SK-N-SH treated with all-trans-retinoic acid at 6 μM for 48 hours (cell line): ENCODE measurements around the gene DBX1.

ENCODE experiments used
- ATAC-seq: fragments of 200-7000 bp; cut with Tn5 transposase; 3 replicates; pipeline ENCODE4 v1.9.1; 2020; ENCODE audit warnings: mild to moderate bottlenecking, moderate library complexity
- ARNTL ChIP-seq: fragments of 450-650 bp; formaldehyde crosslinking; IDR thresholded peaks from 2 replicates; pipeline ENCODE4 v1.5.0; 2020; ENCODE audit warnings: low read depth, mild to moderate bottlenecking, moderate library complexity, borderline replicate concordance
- BACH2 ChIP-seq: fragments of 250-450 bp; sonication (Bioruptor Pico); IDR thresholded peaks from 2 replicates; pipeline ENCODE4 v1.9.0; 2021; ENCODE audit warnings: mild to moderate bottlenecking, borderline replicate concordance
- CREB5 ChIP-seq: fragments of 250-450 bp; sonication (Bioruptor Pico); IDR thresholded peaks from 2 replicates; pipeline ENCODE4 v1.5.1; 2020; ENCODE audit warnings: low read depth, mild to moderate bottlenecking, moderate library complexity
- CSRNP3 ChIP-seq: fragments of 250-450 bp; sonication (Bioruptor Pico); IDR thresholded peaks from 2 replicates; pipeline ENCODE4 v1.5.1; 2021; ENCODE audit warnings: mild to moderate bottlenecking, moderate library complexity
- GLIS3 ChIP-seq: fragments of 250-450 bp; sonication (Bioruptor Pico); IDR thresholded peaks from 2 replicates; pipeline ENCODE4 v1.5.0; 2020; ENCODE audit warnings: mild to moderate bottlenecking, moderate library complexity
- OSR1 ChIP-seq: fragments of 250-450 bp; sonication (Bioruptor Pico); IDR thresholded peaks from 2 replicates; pipeline ENCODE4 v1.8.0; 2022; ENCODE audit warnings: moderate library complexity, mild to moderate bottlenecking, inconsistent platforms
- RARB ChIP-seq: fragments of 250-450 bp; sonication (Bioruptor Pico); IDR thresholded peaks from 2 replicates; pipeline ENCODE4 v1.8.0; 2021; ENCODE audit warnings: mild to moderate bottlenecking, moderate library complexity
- SNAI2 ChIP-seq: fragments of 250-450 bp; sonication (Bioruptor Pico); IDR thresholded peaks from 2 replicates; pipeline ENCODE4 v1.5.0; 2020; ENCODE audit warnings: mild to moderate bottlenecking, moderate library complexity
- TCF4 ChIP-seq: fragments of 250-450 bp; sonication (Bioruptor Pico); IDR thresholded peaks from 2 replicates; pipeline ENCODE4 v1.8.0; 2021; ENCODE audit warnings: mild to moderate bottlenecking, moderate library complexity, borderline replicate concordance
- TOX ChIP-seq: fragments of 250-450 bp; sonication (Bioruptor Pico); IDR thresholded peaks from 2 replicates; pipeline ENCODE4 v1.8.0; 2021; ENCODE audit warnings: mild to moderate bottlenecking, moderate library complexity, borderline replicate concordance
- ZNF565 ChIP-seq: fragments of 450-650 bp; formaldehyde crosslinking; conservative IDR thresholded peaks from 2 replicates; pipeline ENCODE4 v1.5.0; 2020; ENCODE audit warnings: low read depth, mild to moderate bottlenecking, moderate library complexity

Gene DBX1

GRCh38 chr11:20172721-20173447 lies 12.6 kb upstream of the DBX1 start:
- no peak for ATAC-seq
- TF ChIP-seq OSR1 (no peak), BACH2 (CRISPR knock-in tag) (no peak)

GRCh38 chr11:20163783-20164481 lies 3.7 kb upstream of the DBX1 start:
- ATAC-seq: no peak
- TF ChIP-seq SNAI2: no peak
- no peak for TF ChIP-seq ARNTL (CRISPR knock-in tag)
- TF ChIP-seq ZNF565 (CRISPR knock-in tag): no peak
- no peak for TF ChIP-seq BACH2 (CRISPR knock-in tag)

GRCh38 chr11:20162824-20163782 lies 2.8 kb upstream of the DBX1 start:
- peak; percentile 70 for ATAC-seq
- TF ChIP-seq OSR1 (no peak), GLIS3 (no peak), RARB (CRISPR knock-in tag) (no peak)

DNA sequence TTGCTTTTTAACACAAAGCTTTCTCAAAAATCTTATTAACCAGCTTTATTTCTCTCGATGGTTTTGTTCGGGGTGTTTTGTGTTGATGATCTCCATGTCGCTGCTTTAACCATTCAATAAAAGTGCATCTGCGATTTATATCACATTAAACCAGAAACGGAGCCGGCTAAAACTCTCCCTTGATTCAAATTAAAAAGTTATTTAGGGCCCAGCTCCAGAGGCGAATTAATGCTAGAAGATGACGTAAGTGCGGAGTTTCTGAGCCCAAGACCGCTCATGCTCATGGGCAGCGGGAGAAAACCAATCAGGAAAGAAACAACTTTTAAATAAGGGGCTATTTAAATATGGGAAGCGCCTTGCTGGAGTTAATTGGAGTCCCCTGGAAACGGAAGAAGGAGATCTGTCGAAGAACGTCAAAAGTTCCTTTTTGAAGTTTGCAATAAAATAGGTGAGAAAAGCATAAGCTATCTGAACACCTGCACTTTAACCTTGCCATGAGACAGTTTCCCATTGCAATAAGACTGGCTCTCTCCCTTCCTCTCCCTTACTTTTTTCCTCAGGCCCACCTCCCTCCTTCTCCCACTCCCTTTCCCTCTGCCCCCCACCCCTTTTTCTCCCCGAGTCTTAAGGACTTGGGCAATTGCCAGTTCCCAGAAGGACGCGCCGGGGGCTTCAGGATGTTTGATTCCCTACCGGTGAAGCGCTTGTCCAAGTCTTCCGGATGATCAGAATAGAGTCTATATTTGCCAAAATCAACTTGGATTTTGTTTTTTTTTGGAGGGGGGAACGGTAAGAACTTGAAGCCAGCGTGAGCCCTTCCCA lies 1.9 kb upstream of the DBX1 start:
- TF ChIP-seq TOX (CRISPR knock-in tag): no peak
- no peak for ATAC-seq

GRCh38 chr11:20161230-20161918 lies 1.1 kb upstream of the DBX1 start:
- peak; percentile 66 for ATAC-seq
- TF ChIP-seq SNAI2: no peak

DNA sequence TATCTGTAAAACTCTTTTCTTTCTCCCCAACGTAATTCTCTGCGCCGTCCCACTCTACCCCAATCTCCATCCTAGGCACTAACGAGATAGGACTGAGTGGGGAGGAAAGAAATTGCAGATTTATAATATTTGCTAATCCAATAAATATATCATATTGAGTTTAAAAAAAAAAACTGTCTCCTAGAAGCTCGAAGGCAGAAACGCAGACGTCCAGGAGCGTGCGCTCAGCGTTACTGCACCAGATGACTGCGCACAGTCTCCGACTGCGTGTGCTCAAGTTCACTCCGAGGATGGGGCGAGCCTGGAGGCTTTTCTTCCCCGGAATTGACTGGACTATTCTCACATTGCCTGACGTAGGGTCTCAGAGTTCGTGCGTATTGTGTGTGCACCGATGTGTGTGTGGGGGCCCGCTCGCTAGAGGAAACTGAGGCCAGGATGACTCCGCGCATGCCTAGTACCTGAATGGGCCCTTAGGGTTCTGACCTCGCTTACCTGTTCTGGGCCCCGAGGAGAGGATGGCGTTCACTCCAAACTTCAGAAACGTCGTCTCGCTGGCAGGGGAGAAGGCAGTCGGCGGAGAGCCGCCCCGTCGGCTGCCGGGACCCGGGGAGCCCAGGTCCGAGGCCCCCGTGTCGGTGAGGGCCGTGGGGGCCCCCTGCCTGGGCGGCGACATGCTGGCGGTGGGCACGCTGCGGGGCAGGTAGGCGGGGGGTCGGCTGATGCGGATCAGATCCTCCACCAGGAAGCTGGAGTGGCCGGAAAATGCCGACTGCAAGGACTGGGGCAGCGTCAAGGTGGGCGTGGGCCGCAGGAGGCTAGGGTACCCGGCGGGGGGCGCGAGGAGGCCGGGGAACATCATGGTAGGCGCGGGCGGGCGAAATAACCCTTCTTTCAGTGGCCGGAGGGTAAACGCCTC lies 551 bp downstream of the DBX1 start:
- ATAC-seq: no peak
- TF ChIP-seq TCF4 (CRISPR knock-in tag): no peak
- TF ChIP-seq, all 23 proteins: peak for 0

- ATAC-seq: no peak
- TF ChIP-seq SNAI2 (no peak), CREB5 (CRISPR knock-in tag) (no peak), CSRNP3 (CRISPR knock-in tag) (no peak)
These were observed 1.5 kb downstream of the DBX1 start for GRCh38 chr11:20158597-20159257.
